ENCODE results near the gene EMP3.

The EMP3 gene

DNA sequence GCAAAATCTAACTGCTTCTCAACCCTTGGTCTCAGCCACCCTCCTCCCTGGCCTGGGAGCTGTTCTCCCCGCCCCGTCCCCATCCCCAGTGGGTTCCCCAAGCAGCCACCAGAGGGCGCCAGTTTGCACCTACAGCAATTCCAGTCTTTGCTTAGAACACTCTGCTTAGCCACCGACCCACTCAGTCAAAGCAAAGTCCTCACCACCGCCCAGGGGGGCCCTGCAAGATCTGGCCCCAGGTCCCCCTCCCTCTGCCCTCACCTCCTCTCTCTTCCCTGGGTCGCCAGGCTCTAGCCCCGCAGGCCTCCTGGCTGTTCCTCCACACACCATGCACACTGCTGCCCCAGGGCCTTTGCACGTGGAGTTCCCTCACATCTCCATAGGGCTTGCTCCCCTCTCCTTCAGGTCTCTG is 26.0 kb downstream of the EMP3 start:
- DNase-seq (ENCODE audit: low spot score): no peak
- TF ChIP-seq, protein P1, sequence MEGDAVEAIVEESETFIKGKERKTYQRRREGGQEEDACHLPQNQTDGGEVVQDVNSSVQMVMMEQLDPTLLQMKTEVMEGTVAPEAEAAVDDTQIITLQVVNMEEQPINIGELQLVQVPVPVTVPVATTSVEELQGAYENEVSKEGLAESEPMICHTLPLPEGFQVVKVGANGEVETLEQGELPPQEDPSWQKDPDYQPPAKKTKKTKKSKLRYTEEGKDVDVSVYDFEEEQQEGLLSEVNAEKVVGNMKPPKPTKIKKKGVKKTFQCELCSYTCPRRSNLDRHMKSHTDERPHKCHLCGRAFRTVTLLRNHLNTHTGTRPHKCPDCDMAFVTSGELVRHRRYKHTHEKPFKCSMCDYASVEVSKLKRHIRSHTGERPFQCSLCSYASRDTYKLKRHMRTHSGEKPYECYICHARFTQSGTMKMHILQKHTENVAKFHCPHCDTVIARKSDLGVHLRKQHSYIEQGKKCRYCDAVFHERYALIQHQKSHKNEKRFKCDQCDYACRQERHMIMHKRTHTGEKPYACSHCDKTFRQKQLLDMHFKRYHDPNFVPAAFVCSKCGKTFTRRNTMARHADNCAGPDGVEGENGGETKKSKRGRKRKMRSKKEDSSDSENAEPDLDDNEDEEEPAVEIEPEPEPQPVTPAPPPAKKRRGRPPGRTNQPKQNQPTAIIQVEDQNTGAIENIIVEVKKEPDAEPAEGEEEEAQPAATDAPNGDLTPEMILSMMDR (IDR thresholded peaks at IDR 0.05): peak; percentile 64
- no peak overlapping the region for H3K4me3 ChIP-seq
- H3K27ac ChIP-seq: no peak overlapping the region

DNA sequence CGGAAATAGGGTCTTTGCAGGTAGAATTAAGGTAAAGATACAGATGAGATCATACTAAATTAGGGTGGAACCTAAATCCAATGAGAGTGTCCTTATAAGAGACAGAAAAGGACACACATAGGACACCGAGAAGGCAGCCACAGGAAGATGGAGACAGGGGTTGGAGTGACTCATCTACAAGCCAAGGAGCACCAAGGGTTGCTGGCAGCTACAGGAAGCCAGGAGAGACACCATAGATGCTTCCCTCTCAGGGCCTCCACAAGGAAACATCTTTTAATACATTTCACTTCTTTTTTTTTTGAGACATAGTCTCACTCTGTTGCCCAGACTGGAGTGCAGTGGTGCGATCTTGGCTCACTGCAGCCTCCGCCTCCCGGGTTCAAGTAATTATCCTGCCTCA is 28.3 kb downstream of the EMP3 start:
- H3K27ac ChIP-seq: no peak overlapping the region

DNA sequence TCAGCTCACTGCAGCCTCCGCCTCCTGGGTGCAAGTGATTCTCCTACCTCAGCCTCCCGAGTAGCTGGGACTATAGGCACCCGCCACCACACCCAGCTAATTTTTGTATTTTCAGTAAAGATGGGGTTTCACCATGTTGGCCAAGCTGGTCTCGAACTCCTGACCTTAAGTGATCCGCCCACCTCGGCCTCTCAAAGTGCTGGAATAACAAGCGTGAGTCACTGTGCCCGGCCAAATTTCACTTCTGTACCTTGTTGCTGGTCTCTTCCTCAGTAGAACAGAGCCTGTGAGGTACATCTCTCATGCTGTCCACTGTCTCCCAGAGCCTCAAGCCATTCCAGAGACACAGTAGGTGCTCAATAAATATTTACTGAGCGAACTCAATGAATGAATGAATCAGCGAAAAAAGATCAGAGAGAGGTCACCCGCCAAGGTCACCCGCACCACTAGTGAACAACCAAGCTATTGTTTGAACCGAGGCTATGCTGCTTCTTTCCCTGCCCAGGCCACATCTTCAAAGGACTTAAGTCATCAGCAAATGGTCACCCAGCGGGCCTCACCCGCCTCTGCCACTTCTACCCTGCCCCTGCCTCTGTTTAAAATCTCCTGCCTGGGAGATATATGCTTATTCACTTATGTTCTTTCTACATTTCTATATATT is 29.1 kb downstream of the EMP3 start:
- no peak overlapping the region for H3K27ac ChIP-seq
- H3K4me3 ChIP-seq: no peak overlapping the region
- TF ChIP-seq, protein P1 (IDR thresholded peaks at IDR 0.05): no peak
- no peak for DNase-seq (ENCODE audit: low spot score)

More for the DNA sequence above, 28.3 kb downstream of the EMP3 start:
- no peak for DNase-seq (ENCODE audit: low spot score)
- TF ChIP-seq, protein P1 (IDR thresholded peaks at IDR 0.05): no peak
- no peak overlapping the region for H3K4me3 ChIP-seq

DNA sequence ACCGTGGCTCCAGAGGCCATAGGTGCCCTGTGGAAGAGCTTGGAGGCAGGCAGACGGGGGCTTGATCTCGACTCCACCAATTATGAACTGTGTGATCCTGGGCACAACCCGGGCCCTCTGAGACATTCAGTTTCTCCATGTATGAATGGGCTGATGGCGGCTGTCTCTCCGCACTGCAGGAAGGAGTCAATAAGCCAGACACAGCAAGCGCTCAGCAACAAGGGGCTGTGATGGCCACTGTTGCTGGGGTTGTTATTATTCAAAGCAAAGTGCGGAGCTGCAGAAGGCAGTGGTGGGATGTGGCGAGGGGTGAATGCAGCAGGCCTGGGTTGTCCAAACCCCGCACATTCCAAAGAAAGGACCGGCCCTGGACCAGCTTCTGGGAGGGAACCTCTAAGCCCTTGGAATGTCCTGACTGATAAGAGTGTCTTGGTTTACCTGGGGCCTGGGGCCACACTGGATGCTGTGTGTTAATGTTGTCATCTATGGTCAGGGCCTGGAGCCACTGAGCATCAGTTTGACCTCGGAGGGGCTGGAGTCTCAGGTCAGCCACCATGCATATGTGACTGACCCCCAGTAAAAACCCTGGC is 30.1 kb downstream of the EMP3 start:
- Histone ChIP-seq H3K27ac (no peak overlapping the region), H3K4me3 (no peak overlapping the region)
- no peak for DNase-seq (ENCODE audit: low spot score)
- TF ChIP-seq, protein P1 (IDR thresholded peaks at IDR 0.05): no peak

DNA sequence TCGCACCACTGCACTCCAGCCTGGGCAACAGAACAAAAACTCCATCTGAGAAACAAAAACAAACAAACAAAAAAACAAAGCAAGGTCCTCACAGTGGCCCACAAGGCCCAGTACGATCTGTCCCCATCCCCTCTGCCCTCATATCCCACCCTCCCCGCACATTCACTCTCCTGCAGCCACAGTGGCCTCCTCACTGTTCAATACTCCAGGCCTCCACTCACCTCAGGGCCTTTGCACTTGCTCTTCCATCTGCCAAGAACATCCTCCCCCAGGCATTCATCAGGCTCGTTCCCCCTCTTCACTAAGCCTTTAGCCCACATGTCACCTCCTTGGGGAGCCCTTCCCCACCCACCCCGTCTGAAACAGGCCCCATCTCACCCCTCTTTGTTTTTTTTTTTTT is 33.8 kb downstream of the EMP3 start:
- TF ChIP-seq, protein P1 (IDR thresholded peaks at IDR 0.05): no peak
- DNase-seq (ENCODE audit: low spot score): no peak

DNA sequence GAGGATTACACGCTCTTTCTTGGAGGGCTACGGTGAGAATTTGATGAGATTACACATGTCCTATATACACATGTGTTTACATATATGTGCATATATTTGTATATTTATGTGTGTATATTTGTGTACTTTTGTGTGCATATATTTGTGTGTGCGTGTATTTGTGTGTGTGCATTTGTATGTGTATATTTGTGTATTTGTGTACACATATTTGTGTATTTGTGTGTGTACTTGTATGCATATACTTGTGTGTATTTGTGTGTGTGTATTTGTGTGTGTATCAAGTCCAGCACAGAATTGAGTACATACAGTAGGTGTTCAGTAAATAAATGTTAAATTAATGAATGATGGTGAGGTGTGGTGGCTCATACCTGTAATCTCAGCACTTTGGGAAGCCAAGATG is 36.6 kb downstream of the EMP3 start:
- no peak for DNase-seq (ENCODE audit: low spot score)
- TF ChIP-seq, protein P1 (IDR thresholded peaks at IDR 0.05): no peak

More for the DNA sequence above, 33.8 kb downstream of the EMP3 start:
- Histone ChIP-seq H3K27ac (no peak overlapping the region), H3K4me3 (no peak overlapping the region)

More for the DNA sequence above, 36.6 kb downstream of the EMP3 start:
- no peak overlapping the region for H3K27ac ChIP-seq
- H3K4me3 ChIP-seq: no peak overlapping the region

Data from coronary artery (tissue), 2 donors.